Spleen (tissue), 7 donors: Measurements from ENCODE around the gene GGACT.

Source experiments
- CTCF ChIP-seq, 11 experiments: fragments of 200-600 bp in 7 of 11; fragments of 450-650 bp in 4 of 11; sonication (generic) in 4 of 11; IDR thresholded peaks in 8 of 11; conservative IDR thresholded peaks in 3 of 11; 1 replicate in 7 of 11; 2 replicates in 4 of 11; pipeline versions ENCODE4 v1.4.0 to v1.8.0; 2016 to 2021; ENCODE audit warnings: antibody characterized with exemption in 11 of 11, inconsistent platforms in 4 of 11, mild to moderate bottlenecking in 1 of 11
- POLR2A ChIP-seq, 3 donors: fragments of 450-650 bp; IDR thresholded peaks; one replicate each; pipeline ENCODE4 v1.5.1; 2017; ENCODE audit warnings: antibody characterized with exemption in 3 of 3, mild to moderate bottlenecking in 1 of 3
- donor health status: DM: no; HTN: no; CAD: no; lungs with moderate emphysema.
- donor health status: DM: no; HTN: no; CAD: no.
- donor health status: DM: no; HTN: no; CAD: no.

GRCh38 chr13:100620792-100621191 is 32.2 kb upstream of the GGACT start:
- TF ChIP-seq CTCF (IDR thresholded peaks at IDR 0.05 in 8 of 11, conservative IDR thresholded peaks at IDR 0.05 in 3 of 11) (no peak), POLR2A (IDR thresholded peaks at IDR 0.05) (no peak)
